Fibroblast of skin of right biceps (primary cell): ENCODE data around the gene COX7A2L.
"Not testable (repeated sequence)": the region's sequence is repeated elsewhere in the genome, so short reads cannot be mapped to it uniquely, and the experiment has no call there.

ENCODE experiments used
- DNase-seq: peaks from one replicate; pipeline ENCODE4 v3.0.0-alpha.2; 2013

Gene COX7A2L

GRCh38 chr2:42366411-42366810 is 5.4 kb upstream of the COX7A2L start:
- DNase-seq, result no peak

- DNase-seq, result no peak
These were observed 3.6 kb upstream of the COX7A2L start for GRCh38 chr2:42364658-42365057.

GRCh38 chr2:42363413-42363812 is 2.4 kb upstream of the COX7A2L start:
- no peak for DNase-seq

- DNase-seq, result no peak
These were observed 789 bp upstream of the COX7A2L start for GRCh38 chr2:42361728-42362283.

- no peak for DNase-seq
These were observed 526 bp downstream of the COX7A2L start for GRCh38 chr2:42360493-42360889.

- peak; percentile 34 for DNase-seq
These were observed 993 bp downstream of the COX7A2L start for GRCh38 chr2:42359965-42360483.

- DNase-seq, result no peak
These were observed 1.6 kb downstream of the COX7A2L start for GRCh38 chr2:42359304-42359964.

GRCh38 chr2:42353792-42354429 is 7.1 kb downstream of the COX7A2L start:
- no peak for DNase-seq

- no peak for DNase-seq
These were observed 9.2 kb downstream of the COX7A2L start for GRCh38 chr2:42351864-42352263.

- DNase-seq, result no peak
These were observed 10.5 kb downstream of the COX7A2L start for GRCh38 chr2:42350434-42351063.

GRCh38 chr2:42348113-42348805 is 12.8 kb downstream of the COX7A2L start:
- no peak for DNase-seq

- DNase-seq, result not testable (repeated sequence)
These were observed 13.5 kb downstream of the COX7A2L start for GRCh38 chr2:42347518-42347917.

GRCh38 chr2:42346856-42347255 is 14.2 kb downstream of the COX7A2L start:
- not testable (repeated sequence) for DNase-seq

GRCh38 chr2:42345986-42346385 is 15.0 kb downstream of the COX7A2L start:
- DNase-seq, result no peak

- DNase-seq, result no peak
These were observed 18.2 kb downstream of the COX7A2L start for GRCh38 chr2:42342795-42343241.

GRCh38 chr2:42342061-42342794 is 18.8 kb downstream of the COX7A2L start:
- peak; percentile 93 for DNase-seq

GRCh38 chr2:42340938-42341636 is 19.9 kb downstream of the COX7A2L start:
- no peak for DNase-seq

GRCh38 chr2:42340045-42340937 is 20.7 kb downstream of the COX7A2L start:
- DNase-seq, result no peak

GRCh38 chr2:42339191-42339912 is 21.7 kb downstream of the COX7A2L start:
- no peak for DNase-seq
